Muscle of leg (tissue), 11 donors: ENCODE results near the gene WWOX. TPM values are rescaled to one million over a fixed set of nuclear protein-coding genes. Genes with fewer than 3 reads are reported as not detected.

Experiments used
- DNase-seq: peaks from one replicate; pipeline ENCODE4 v3.0.0; 2013
- H3K27ac ChIP-seq: one replicate; pipeline ENCODE4 v1.5.1; 2013; ENCODE audit warnings: mild to moderate bottlenecking, low read length, control low read depth
- H3K27me3 ChIP-seq: one replicate; pipeline ENCODE4 v1.6.1; 2013; ENCODE audit warnings: low read length; ENCODE audit not compliant: control insufficient read depth, insufficient read depth
- H3K36me3 ChIP-seq: one replicate; pipeline ENCODE4 v1.6.1; 2013; ENCODE audit warnings: low read length; ENCODE audit not compliant: control insufficient read depth, insufficient read depth
- H3K4me1 ChIP-seq: one replicate; pipeline ENCODE4 v1.6.1; 2013; ENCODE audit warnings: low read length; ENCODE audit not compliant: control insufficient read depth, insufficient read depth
- H3K4me3 ChIP-seq: one replicate; pipeline ENCODE4 v1.5.1; 2013; ENCODE audit warnings: low read length, control low read depth
- H3K9me3 ChIP-seq: replicated peaks from 2 replicates; pipeline ENCODE4 v1.6.1; 2013; ENCODE audit warnings: low read depth, low read length; ENCODE audit not compliant: control insufficient read depth
- WGBS: methylation state at CpG from one replicate; pipeline ENCODE4 v1.1.5; 2013; ENCODE audit warnings: missing lambda C conversion rate; ENCODE audit not compliant: insufficient coverage; 5-methylcytosine and 5-hydroxymethylcytosine counted together
- polyA plus RNA-seq, 8 donors: library from polyadenylated mRNA; unstranded; fragments of 120-200 nt; gene quantifications; one replicate each; pipeline versions ENCODE4 v1.2.1 to v1.2.3, GENCODE V29; 2013; ENCODE audit warnings: inconsistent platforms in 1 of 8, low replicate concordance in 1 of 8; ENCODE audit not compliant: insufficient read length in 8 of 8, insufficient read depth in 1 of 8
- total RNA-seq: library from RNA; stranded (reverse); fragments of 120-200 nt; gene quantifications from one replicate; pipeline ENCODE4 v1.2.4, GENCODE V29; 2013

WWOX gene
- total and polyA plus RNA-seq, 9 donors = 8.1 to 15.8 (median 12.2) TPM

GRCh38 chr16:78490431-78490830, 391.0 kb downstream of the WWOX start:
- 82% methylated on average over 10 of the region's 11 CpGs for WGBS
- no peaks in the 10 kb centered on the region for H3K9me3 ChIP-seq
- no peak for DNase-seq
- no peak overlapping the region for H3K27ac ChIP-seq
- H3K4me3 ChIP-seq = no peak overlapping the region
- H3K36me3 ChIP-seq = no peaks in the 10 kb centered on the region
- no peaks in the 10 kb centered on the region for H3K27me3 ChIP-seq
- peaks cover 19% of the 10 kb centered on the region for H3K4me1 ChIP-seq

- WGBS = 77% methylated on average over 6 of the region's 6 CpGs
- Histone ChIP-seq H3K27me3 (no peaks in the 10 kb centered on the region), H3K27ac (no peak overlapping the region), H3K4me1 (peaks cover 19% of the 10 kb centered on the region), H3K36me3 (no peaks in the 10 kb centered on the region), H3K9me3 (no peaks in the 10 kb centered on the region), H3K4me3 (no peak overlapping the region)
- peak; percentile 36 for DNase-seq
Observed at GRCh38 chr16:78490847-78491246, 391.4 kb downstream of the WWOX start.

- no peak for DNase-seq
- Histone ChIP-seq H3K4me1 (peaks cover 19% of the 10 kb centered on the region), H3K4me3 (no peak overlapping the region), H3K27me3 (no peaks in the 10 kb centered on the region), H3K27ac (no peak overlapping the region), H3K36me3 (no peaks in the 10 kb centered on the region), H3K9me3 (no peaks in the 10 kb centered on the region)
- WGBS = no CpG with 5 or more reads among the region's 8 CpGs
Observed at GRCh38 chr16:78493573-78493972, 394.1 kb downstream of the WWOX start.

GRCh38 chr16:78494105-78494504, 394.7 kb downstream of the WWOX start:
- no peaks in the 10 kb centered on the region for H3K36me3 ChIP-seq
- H3K27me3 ChIP-seq = no peaks in the 10 kb centered on the region
- no peak overlapping the region for H3K4me3 ChIP-seq
- peaks cover 17% of the 10 kb centered on the region for H3K4me1 ChIP-seq
- no peak for DNase-seq
- no peaks in the 10 kb centered on the region for H3K9me3 ChIP-seq
- no CpG with 5 or more reads among the region's 2 CpGs for WGBS
- H3K27ac ChIP-seq = no peak overlapping the region

- DNase-seq = no peak
- no peaks in the 10 kb centered on the region for H3K36me3 ChIP-seq
Observed at GRCh38 chr16:78494674-78495073, 395.2 kb downstream of the WWOX start.

GRCh38 chr16:78496189-78496588, 396.7 kb downstream of the WWOX start:
- H3K27ac ChIP-seq = no peak overlapping the region
- DNase-seq = no peak

More at GRCh38 chr16:78494674-78495073, 395.2 kb downstream of the WWOX start:
- H3K27ac ChIP-seq = no peak overlapping the region
- no peaks in the 10 kb centered on the region for H3K9me3 ChIP-seq
- H3K27me3 ChIP-seq = no peaks in the 10 kb centered on the region
- H3K4me1 ChIP-seq = peaks cover 16% of the 10 kb centered on the region
- WGBS = no CpG with 5 or more reads among the region's 10 CpGs
- no peak overlapping the region for H3K4me3 ChIP-seq

GRCh38 chr16:78499399-78499798, 399.9 kb downstream of the WWOX start:
- H3K4me1 ChIP-seq = peaks cover 18% of the 10 kb centered on the region
- DNase-seq = no peak
- no peak overlapping the region for H3K4me3 ChIP-seq
- H3K27me3 ChIP-seq = no peaks in the 10 kb centered on the region
- H3K9me3 ChIP-seq = no peaks in the 10 kb centered on the region
- no peaks in the 10 kb centered on the region for H3K36me3 ChIP-seq
- 75% methylated on average over 9 of the region's 10 CpGs for WGBS
- no peak overlapping the region for H3K27ac ChIP-seq

More at GRCh38 chr16:78496189-78496588, 396.7 kb downstream of the WWOX start:
- peaks cover 13% of the 10 kb centered on the region for H3K4me1 ChIP-seq
- H3K4me3 ChIP-seq = no peak overlapping the region
- 83% methylated on average over 1 of the region's 7 CpGs for WGBS
- no peaks in the 10 kb centered on the region for H3K36me3 ChIP-seq
- H3K9me3 ChIP-seq = no peaks in the 10 kb centered on the region
- H3K27me3 ChIP-seq = no peaks in the 10 kb centered on the region

- 61% methylated on average over 2 of the region's 8 CpGs for WGBS
Observed at GRCh38 chr16:78500659-78501270, 401.3 kb downstream of the WWOX start.

GRCh38 chr16:78501744-78502143, 402.3 kb downstream of the WWOX start:
- no peak overlapping the region for H3K4me3 ChIP-seq

More at GRCh38 chr16:78500659-78501270, 401.3 kb downstream of the WWOX start:
- Histone ChIP-seq H3K27ac (no peak overlapping the region), H3K4me3 (no peak overlapping the region), H3K27me3 (no peaks in the 10 kb centered on the region), H3K36me3 (no peaks in the 10 kb centered on the region), H3K9me3 (no peaks in the 10 kb centered on the region), H3K4me1 (peaks cover 31% of the 10 kb centered on the region)
- no peak for DNase-seq

GRCh38 chr16:78502812-78503350, 403.4 kb downstream of the WWOX start:
- Histone ChIP-seq H3K4me1 (peaks cover 38% of the 10 kb centered on the region), H3K27ac (no peak overlapping the region), H3K27me3 (no peaks in the 10 kb centered on the region), H3K36me3 (no peaks in the 10 kb centered on the region), H3K9me3 (no peaks in the 10 kb centered on the region), H3K4me3 (no peak overlapping the region)
- WGBS = 94% methylated on average over 3 of the region's 10 CpGs
- no peak for DNase-seq

More at GRCh38 chr16:78501744-78502143, 402.3 kb downstream of the WWOX start:
- H3K27me3 ChIP-seq = no peaks in the 10 kb centered on the region
- peaks cover 38% of the 10 kb centered on the region for H3K4me1 ChIP-seq
- no peaks in the 10 kb centered on the region for H3K9me3 ChIP-seq
- no peak overlapping the region for H3K27ac ChIP-seq
- H3K36me3 ChIP-seq = no peaks in the 10 kb centered on the region
- DNase-seq = no peak
- WGBS = 91% methylated on average over 5 of the region's 8 CpGs
